Osteoblast (primary cell): ENCODE data around the gene CBX2. TPM values are rescaled to one million over a fixed set of nuclear protein-coding genes. Genes with fewer than 3 reads are reported as not detected.

Experiments
- DNase-seq: peaks from one replicate; pipeline ENCODE4 v3.0.0; 2011; ENCODE audit warnings: low spot score, mixed read lengths; ENCODE audit not compliant: insufficient read length; ENCODE audit errors: missing footprints
- H2AFZ ChIP-seq: 2 replicates; pipeline ENCODE4 v1.6.0; 2011; ENCODE audit warnings: mild to moderate bottlenecking, low read length
- H3K27ac ChIP-seq: 2 replicates; pipeline ENCODE4 v1.5.1; 2011; ENCODE audit warnings: mild to moderate bottlenecking, low read depth, low read length, moderate library complexity
- H3K27me3 ChIP-seq: 2 replicates; pipeline ENCODE4 v1.6.0; 2012; ENCODE audit warnings: mild to moderate bottlenecking, control low read depth, inconsistent platforms, low read length, moderate library complexity; ENCODE audit not compliant: insufficient read depth
- H3K36me3 ChIP-seq: 2 replicates; pipeline ENCODE4 v1.5.1; 2011; ENCODE audit warnings: mild to moderate bottlenecking, low read length, control low read depth, moderate library complexity; ENCODE audit not compliant: insufficient read depth
- H3K4me1 ChIP-seq: 2 replicates; pipeline ENCODE4 v1.5.1; 2011; ENCODE audit warnings: mild to moderate bottlenecking, low read length, control low read depth, moderate library complexity; ENCODE audit not compliant: insufficient read depth
- H3K4me2 ChIP-seq: 2 replicates; pipeline ENCODE4 v1.6.0; 2011; ENCODE audit warnings: mild to moderate bottlenecking, low read length; ENCODE audit not compliant: insufficient read depth
- H3K4me3 ChIP-seq: fragments of 200-600 bp; sonication (generic); 3 replicates; pipeline ENCODE4 v1.5.1; 2012; ENCODE audit warnings: mild to moderate bottlenecking, low read length, inconsistent platforms; ENCODE audit not compliant: insufficient read depth
- H3K79me2 ChIP-seq: 2 replicates; pipeline ENCODE4 v1.6.0; 2012; ENCODE audit warnings: mild to moderate bottlenecking, low read length, control low read depth, inconsistent platforms; ENCODE audit not compliant: insufficient read depth
- H3K9me3 ChIP-seq: 2 replicates; pipeline ENCODE4 v1.5.1; 2011; ENCODE audit warnings: low read depth, low read length, control low read depth
- H4K20me1 ChIP-seq: 2 replicates; pipeline ENCODE4 v1.6.0; 2012; ENCODE audit warnings: mild to moderate bottlenecking, low read length, control low read depth; ENCODE audit not compliant: insufficient read depth
- CTCF ChIP-seq: IDR thresholded peaks from 2 replicates; pipeline ENCODE4 v1.5.1; 2011; ENCODE audit warnings: mild to moderate bottlenecking, low read depth, low read length, moderate library complexity; ENCODE audit errors: extremely low read depth
- total RNA-seq: library from RNA; depleted of rRNA; stranded (reverse); fragments of >200 nt; gene quantifications from 2 replicates; pipeline ENCODE4 v1.2.3, GENCODE V29; 2012

Gene CBX2
- total RNA-seq, 1 donor: 1.1 TPM

- no peak for DNase-seq
- Histone ChIP-seq H3K9me3 (no peaks in the 10 kb centered on the region), H3K4me2 (no peak overlapping the region), H4K20me1 (peaks cover 5% of the 10 kb centered on the region), H3K4me1 (peaks cover 6% of the 10 kb centered on the region), H3K4me3 (no peak overlapping the region), H3K27me3 (no peaks in the 10 kb centered on the region), H3K36me3 (peaks cover 12% of the 10 kb centered on the region), H3K27ac (no peak overlapping the region), H3K79me2 (peaks cover 3% of the 10 kb centered on the region), H2AFZ (no peak overlapping the region)
- no peak for TF ChIP-seq CTCF
These were observed 52.4 kb downstream of the CBX2 start for GRCh38 chr17:79830303-79830702.

GRCh38 chr17:79830763-79831264 is 52.9 kb downstream of the CBX2 start:
- peak; percentile 91 for DNase-seq
- peaks cover 5% of the 10 kb centered on the region for H3K79me2 ChIP-seq
- H3K9me3 ChIP-seq: no peaks in the 10 kb centered on the region
- no peak overlapping the region for H3K27ac ChIP-seq
- no peak overlapping the region for H3K4me3 ChIP-seq
- H3K4me1 ChIP-seq: peaks cover 6% of the 10 kb centered on the region
- TF ChIP-seq CTCF: no peak
- no peak overlapping the region for H3K4me2 ChIP-seq
- no peaks in the 10 kb centered on the region for H3K27me3 ChIP-seq
- peaks cover 6% of the 10 kb centered on the region for H4K20me1 ChIP-seq
- no peak overlapping the region for H2AFZ ChIP-seq
- peaks cover 14% of the 10 kb centered on the region for H3K36me3 ChIP-seq

- H4K20me1 ChIP-seq: peaks cover 13% of the 10 kb centered on the region
- no peaks in the 10 kb centered on the region for H3K27me3 ChIP-seq
- H3K9me3 ChIP-seq: no peaks in the 10 kb centered on the region
- H3K4me3 ChIP-seq: peak overlapping the region; percentile 63
- H3K79me2 ChIP-seq: peaks cover 12% of the 10 kb centered on the region
- H3K36me3 ChIP-seq: peaks cover 14% of the 10 kb centered on the region
- peaks cover 11% of the 10 kb centered on the region for H3K4me1 ChIP-seq
- TF ChIP-seq CTCF: no peak
- H3K4me2 ChIP-seq: peak overlapping the region; percentile 68
- no peak overlapping the region for H3K27ac ChIP-seq
- no peak overlapping the region for H2AFZ ChIP-seq
- DNase-seq: peak; percentile 97
These were observed 53.6 kb downstream of the CBX2 start for GRCh38 chr17:79831265-79832217.
